Thoracic aorta (tissue), 2 donors: ENCODE data around the gene EMP2. TPM values are rescaled to one million over a fixed set of nuclear protein-coding genes. Genes with fewer than 3 reads are reported as not detected.
A peak's percentile ranks its signal among the peaks of the same experiment; 100 is the strongest.
"Not testable (repeated sequence)": the region's sequence is repeated elsewhere in the genome, so short reads cannot be mapped to it uniquely, and the experiment has no call there.

Source experiments
- ATAC-seq: fragments of 150-250 bp; one replicate; pipeline ENCODE4 v1.8.0; 2017; ENCODE audit warnings: low read depth; ENCODE audit not compliant: insufficient number of reproducible peaks, low FRiP score
- DNase-seq: peaks from one replicate; pipeline ENCODE4 v3.0.0-alpha.2; 2020; ENCODE audit warnings: low spot score
- H3K27ac ChIP-seq, 2 donors: fragments of 200-600 bp; sonication (generic); 1 replicate in 1 of 2; 2 replicates in 1 of 2; pipeline ENCODE4 v1.5.1; 2016; ENCODE audit warnings: mild to moderate bottlenecking in 2 of 2, moderate library complexity in 2 of 2
- H3K27me3 ChIP-seq: fragments of 200-600 bp; sonication (generic); replicated peaks from 2 replicates; pipeline ENCODE4 v1.6.0; 2016; ENCODE audit warnings: mild to moderate bottlenecking; ENCODE audit not compliant: insufficient read depth
- H3K36me3 ChIP-seq: fragments of 200-600 bp; sonication (generic); one replicate; pipeline ENCODE4 v1.5.1; 2016
- H3K4me1 ChIP-seq, 2 donors: fragments of 200-600 bp; sonication (generic); 1 replicate in 1 of 2; 2 replicates in 1 of 2; pipeline versions ENCODE4 v1.5.1 to v1.6.0; 2016; ENCODE audit warnings: low read depth in 2 of 2, mild to moderate bottlenecking in 1 of 2; ENCODE audit not compliant: control insufficient read depth in 1 of 2
- H3K4me3 ChIP-seq: fragments of 200-600 bp; sonication (generic); 2 replicates; pipeline ENCODE4 v1.5.1; 2016; ENCODE audit warnings: mild to moderate bottlenecking
- H3K9me3 ChIP-seq: fragments of 200-600 bp; sonication (generic); 2 replicates; pipeline ENCODE4 v1.5.1; 2016
- total RNA-seq, 2 donors: library from RNA; depleted of rRNA; stranded (reverse); fragments of >200 nt; gene quantifications; one replicate each; pipeline versions ENCODE4 v1.1.0 to v1.2.3, GENCODE V29; 2016
- TF ChIP-seq, protein P1 (sequence below): fragments of 200-600 bp; sonication (generic); IDR thresholded peaks from one replicate; pipeline ENCODE4 v1.5.1; 2019; ENCODE audit warnings: antibody characterized with exemption

Gene EMP2
- total RNA-seq, 2 donors from 2014 or later = 84.7 to 110 TPM

DNA sequence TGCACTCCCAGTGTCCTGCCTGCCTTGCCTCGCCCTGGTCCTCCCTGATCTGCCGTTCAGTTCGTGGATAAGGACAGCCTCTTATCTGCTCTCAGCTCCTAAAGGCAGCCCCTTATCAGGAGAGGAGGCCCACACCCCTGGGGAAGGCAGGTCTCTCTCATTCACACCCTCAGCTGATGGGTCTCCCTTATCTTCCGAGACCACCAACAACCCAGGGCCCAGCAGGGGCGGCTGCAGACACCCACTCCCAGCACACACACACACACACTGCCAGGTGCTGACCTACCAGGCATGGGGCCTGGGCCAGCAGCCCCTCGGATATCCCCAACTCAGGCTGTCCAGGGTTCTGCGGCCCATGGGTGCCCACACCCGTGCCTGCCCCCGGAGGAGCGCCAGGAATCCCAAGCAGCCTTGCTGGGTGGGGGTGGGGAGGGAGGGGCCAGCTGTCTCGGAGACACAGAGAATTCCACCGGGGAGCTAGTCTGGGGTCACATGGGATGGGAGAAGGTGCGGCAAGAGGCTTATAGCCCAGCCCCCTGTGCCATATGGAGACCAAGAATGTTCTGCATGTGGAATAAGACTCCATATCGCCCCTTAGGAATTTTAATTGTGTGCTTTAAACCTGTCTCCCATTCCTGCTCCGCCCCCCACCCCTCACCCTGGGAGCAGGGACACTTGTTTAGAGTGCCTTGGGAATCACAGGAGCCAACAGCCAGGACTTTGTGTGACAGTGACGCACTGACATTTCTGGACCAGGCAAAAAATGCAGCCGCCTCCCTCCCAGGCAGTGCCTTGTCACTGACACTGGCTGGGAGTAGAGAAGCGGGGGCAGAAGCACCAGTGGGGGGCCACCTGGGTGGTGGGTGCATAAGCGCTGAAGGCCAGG lies 41.9 kb upstream of the EMP2 start:
- H3K4me1 ChIP-seq = no peaks in the 10 kb centered on the region
- H3K27ac ChIP-seq = no peak overlapping the region
- no peaks in the 10 kb centered on the region for H3K36me3 ChIP-seq
- H3K4me3 ChIP-seq = no peak overlapping the region
- no peaks in the 10 kb centered on the region for H3K27me3 ChIP-seq
- no peak for DNase-seq
- H3K9me3 ChIP-seq = no peaks in the 10 kb centered on the region
- no peak for ATAC-seq
- TF ChIP-seq, protein P1, sequence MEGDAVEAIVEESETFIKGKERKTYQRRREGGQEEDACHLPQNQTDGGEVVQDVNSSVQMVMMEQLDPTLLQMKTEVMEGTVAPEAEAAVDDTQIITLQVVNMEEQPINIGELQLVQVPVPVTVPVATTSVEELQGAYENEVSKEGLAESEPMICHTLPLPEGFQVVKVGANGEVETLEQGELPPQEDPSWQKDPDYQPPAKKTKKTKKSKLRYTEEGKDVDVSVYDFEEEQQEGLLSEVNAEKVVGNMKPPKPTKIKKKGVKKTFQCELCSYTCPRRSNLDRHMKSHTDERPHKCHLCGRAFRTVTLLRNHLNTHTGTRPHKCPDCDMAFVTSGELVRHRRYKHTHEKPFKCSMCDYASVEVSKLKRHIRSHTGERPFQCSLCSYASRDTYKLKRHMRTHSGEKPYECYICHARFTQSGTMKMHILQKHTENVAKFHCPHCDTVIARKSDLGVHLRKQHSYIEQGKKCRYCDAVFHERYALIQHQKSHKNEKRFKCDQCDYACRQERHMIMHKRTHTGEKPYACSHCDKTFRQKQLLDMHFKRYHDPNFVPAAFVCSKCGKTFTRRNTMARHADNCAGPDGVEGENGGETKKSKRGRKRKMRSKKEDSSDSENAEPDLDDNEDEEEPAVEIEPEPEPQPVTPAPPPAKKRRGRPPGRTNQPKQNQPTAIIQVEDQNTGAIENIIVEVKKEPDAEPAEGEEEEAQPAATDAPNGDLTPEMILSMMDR = no peak

DNA sequence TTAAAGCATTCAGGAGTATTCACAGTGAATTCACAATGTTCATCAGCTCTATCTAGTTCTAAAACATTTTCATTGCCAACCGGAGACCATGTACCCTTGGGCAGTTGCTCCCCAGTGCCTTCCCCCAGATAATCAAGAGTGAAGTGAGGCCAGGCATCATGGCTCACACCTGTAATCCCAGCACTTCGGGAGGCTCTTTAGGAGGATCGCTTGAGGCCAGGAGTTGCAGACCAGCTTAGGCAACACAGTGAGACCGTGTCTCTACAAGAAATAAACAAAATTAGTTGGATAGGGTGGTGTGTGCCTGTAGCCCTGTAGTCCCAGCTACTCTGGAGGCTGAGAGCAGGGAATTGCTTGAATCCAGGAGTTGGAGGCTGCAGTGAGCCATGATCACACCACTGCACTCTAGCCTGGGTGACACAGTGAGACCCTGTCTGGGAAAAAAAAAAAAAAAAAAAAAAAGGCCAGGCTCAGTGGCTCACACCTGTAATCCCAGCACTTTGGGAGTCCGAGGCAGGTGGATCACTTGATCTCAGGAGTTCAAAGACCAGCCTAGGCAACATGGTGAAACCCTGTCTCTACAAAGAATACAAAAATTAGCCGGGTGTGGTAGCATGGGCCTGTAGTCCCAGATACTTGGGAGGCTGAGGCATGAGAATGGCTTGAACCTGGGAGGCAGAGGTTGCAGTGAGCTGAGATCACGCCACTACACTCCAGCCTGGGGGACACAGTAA lies 41.0 kb upstream of the EMP2 start:
- not testable (repeated sequence) for H3K4me3 ChIP-seq, H3K4me1 ChIP-seq, H3K36me3 ChIP-seq, DNase-seq, H3K27me3 ChIP-seq, H3K27ac ChIP-seq, H3K9me3 ChIP-seq, ATAC-seq

DNA sequence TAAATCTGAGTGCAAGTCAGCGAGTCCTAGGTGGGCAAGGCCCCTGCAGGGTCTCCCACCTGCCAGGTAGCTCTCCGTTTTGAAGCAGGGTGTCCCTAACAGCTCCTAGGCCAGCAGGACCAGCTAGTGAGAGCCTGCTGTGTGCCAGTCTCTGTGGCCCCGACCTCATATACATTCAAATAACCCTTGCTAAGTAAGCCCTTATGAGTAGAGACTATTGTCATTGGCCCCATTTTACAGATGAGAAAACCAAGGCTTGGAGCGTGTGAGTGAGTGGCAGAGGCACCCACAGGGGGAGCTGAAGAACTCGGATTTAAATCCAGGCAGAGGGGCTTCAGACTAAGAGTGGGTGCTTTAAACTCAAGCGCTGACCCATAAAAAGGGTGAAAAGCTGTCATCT lies 39.7 kb upstream of the EMP2 start:
- no peaks in the 10 kb centered on the region for H3K9me3 ChIP-seq
- H3K27me3 ChIP-seq = no peaks in the 10 kb centered on the region
- no peak overlapping the region for H3K4me3 ChIP-seq
- no peaks in the 10 kb centered on the region for H3K4me1 ChIP-seq
- H3K27ac ChIP-seq = no peak overlapping the region
- H3K36me3 ChIP-seq = no peaks in the 10 kb centered on the region
- ATAC-seq (no peak), DNase-seq (no peak)
- TF ChIP-seq, protein P1 = no peak

DNA sequence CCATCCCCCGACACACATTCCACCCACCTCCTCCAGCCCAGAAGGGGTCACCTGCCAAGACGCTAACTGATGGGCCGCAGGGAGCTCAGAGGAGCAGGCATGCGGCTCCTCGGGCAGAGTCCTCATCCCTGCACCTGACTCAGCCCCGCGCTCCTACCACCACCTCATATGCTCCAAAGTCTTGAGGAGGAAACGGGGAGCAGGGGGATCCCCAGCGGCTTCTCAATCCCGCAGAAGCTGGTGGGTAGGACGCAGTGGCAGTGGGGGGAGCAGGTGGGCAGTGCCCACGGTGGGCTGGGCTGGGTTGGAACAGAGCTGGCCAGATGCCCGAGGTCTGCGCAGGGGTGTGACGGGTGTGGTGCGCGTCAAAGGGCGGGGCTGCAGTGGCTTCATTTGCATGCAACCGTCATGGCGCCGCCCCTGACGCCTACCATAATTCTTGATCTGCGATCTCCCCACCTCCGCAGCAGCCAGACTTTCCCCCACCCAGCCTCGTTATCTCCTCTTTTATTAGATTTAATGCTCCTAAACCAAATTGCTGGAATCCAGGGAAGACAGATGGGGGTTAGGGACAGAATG lies 39.0 kb upstream of the EMP2 start:
- Histone ChIP-seq H3K4me3 (peak overlapping the region; percentile 29), H3K27ac (no peak overlapping the region), H3K4me1 (no peaks in the 10 kb centered on the region), H3K27me3 (no peaks in the 10 kb centered on the region), H3K9me3 (no peaks in the 10 kb centered on the region), H3K36me3 (no peaks in the 10 kb centered on the region)
- TF ChIP-seq, protein P1 = no peak
- ATAC-seq (no peak), DNase-seq (no peak)

DNA sequence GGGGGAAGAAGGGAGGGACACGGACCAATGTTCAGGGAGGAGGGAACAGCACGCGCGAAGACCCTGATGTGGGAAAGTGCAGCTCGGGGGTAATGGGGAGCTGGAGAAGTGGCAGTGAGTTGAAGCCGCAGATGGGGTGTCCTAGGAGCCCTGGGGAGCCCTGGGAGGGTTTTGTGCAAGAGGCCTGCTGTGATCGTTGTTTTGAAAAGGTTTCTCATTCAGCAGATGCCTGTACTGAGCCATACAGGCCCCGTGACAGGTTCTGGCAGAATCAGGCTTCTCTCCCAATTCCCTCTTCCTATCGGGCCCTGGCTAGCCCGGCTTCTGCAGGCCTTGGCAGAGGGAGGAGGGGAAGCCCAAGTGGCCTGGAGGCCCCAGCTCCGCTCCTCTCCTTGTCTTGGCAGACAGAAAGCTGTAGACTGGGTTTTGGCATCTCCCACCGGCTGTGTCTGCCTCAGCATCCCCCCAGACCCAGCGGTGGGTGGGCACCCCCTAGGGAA lies 38.4 kb upstream of the EMP2 start:
- ATAC-seq = no peak
- H3K27ac ChIP-seq = no peak overlapping the region
- TF ChIP-seq, protein P1 = no peak

More for the DNA sequence above, 38.4 kb upstream of the EMP2 start:
- DNase-seq = no peak
- Histone ChIP-seq H3K4me1 (no peaks in the 10 kb centered on the region), H3K27me3 (no peaks in the 10 kb centered on the region), H3K36me3 (no peaks in the 10 kb centered on the region), H3K4me3 (no peak overlapping the region), H3K9me3 (no peaks in the 10 kb centered on the region)
